DOHH2 (cell line): ENCODE measurements around the gene RBBP8.

Experiments
- EZH2phosphoT487 ChIP-seq: fragments of 200-600 bp; sonication (generic); IDR thresholded peaks from 2 replicates; pipeline ENCODE4 v1.6.1; 2017; ENCODE audit warnings: borderline replicate concordance, mild to moderate bottlenecking, antibody characterized with exemption, low read length, moderate library complexity, mixed read lengths
- TF ChIP-seq, protein P1 (sequence below): fragments of 200-600 bp; sonication (generic); IDR thresholded peaks from one replicate; pipeline ENCODE4 v1.5.1; 2014; ENCODE audit warnings: antibody characterized with exemption, mild to moderate bottlenecking, low read depth, low read length; ENCODE audit not compliant: poor library complexity, severe bottlenecking

DNA sequence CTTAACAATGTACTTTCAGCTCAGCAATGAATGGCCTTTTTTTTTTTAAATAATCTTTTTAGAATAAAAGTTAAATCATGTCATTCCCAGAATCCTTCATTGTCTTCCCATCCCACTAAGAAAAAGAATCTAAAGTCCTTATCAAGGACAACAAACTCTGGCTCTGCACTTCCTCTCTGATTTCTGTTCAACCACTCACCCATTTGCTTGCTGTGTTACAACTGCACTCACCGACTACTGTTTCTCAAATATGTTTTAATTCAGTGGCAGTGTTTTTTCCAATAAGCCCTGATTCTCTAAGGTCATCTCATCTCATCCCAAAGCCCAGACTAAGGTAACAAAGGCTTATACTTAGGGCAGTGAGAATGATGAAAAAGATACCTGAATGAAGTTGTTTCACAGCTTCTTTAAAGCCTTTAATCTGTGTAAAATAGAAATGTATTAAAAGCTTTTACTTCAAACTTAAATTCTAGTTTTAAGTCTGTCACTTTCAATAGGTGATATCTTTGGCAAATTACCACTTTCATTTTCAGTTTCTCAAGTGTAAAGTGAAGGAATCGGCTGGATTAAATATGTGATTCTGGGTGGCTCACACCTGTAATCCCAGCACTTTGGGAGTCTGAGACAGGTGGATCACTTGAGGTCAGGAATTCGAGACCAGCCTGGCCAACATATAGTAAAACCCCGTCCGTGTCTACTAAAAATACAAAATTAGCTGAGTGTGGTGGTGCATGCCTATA is 87.6 kb downstream of the RBBP8 start:
- TF ChIP-seq EZH2phosphoT487: no peak
- TF ChIP-seq, protein P1, sequence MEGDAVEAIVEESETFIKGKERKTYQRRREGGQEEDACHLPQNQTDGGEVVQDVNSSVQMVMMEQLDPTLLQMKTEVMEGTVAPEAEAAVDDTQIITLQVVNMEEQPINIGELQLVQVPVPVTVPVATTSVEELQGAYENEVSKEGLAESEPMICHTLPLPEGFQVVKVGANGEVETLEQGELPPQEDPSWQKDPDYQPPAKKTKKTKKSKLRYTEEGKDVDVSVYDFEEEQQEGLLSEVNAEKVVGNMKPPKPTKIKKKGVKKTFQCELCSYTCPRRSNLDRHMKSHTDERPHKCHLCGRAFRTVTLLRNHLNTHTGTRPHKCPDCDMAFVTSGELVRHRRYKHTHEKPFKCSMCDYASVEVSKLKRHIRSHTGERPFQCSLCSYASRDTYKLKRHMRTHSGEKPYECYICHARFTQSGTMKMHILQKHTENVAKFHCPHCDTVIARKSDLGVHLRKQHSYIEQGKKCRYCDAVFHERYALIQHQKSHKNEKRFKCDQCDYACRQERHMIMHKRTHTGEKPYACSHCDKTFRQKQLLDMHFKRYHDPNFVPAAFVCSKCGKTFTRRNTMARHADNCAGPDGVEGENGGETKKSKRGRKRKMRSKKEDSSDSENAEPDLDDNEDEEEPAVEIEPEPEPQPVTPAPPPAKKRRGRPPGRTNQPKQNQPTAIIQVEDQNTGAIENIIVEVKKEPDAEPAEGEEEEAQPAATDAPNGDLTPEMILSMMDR: no peak
